ENCODE data around the gene MEIG1.

MEIG1 gene

DNA sequence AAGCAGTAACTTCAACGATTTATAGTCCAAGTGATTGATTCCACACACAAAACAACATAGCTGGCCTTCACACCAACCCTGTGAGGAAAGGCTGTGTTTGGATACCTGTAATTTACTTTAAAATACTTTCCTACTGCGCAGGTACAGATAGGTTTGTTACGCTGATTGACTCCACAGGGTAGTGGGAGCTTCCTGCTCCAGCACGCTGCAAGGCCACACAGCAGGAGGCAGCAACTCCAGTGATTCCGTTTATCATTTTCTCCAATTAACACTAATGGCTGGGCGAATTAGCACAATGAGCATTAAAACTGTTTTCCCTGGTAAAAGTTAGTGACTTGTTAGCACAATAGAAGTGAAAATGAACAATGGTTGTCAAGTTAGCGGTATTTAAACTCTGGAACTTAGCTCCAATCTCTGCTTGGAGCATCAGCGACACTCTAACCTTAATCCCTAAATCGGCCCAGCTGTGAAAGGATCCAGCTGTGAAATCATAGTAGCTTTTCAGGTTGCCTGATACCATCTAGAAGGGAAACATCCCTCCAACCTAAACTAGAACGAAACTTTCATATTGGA lies 6.3 kb upstream of the MEIG1 start:
- CTCF ChIA-PET, result interaction anchor here (0.5 to 1.2 kb wide), 6 partner anchors 19 to 1132 kb away, joined by 3 to 4 read pairs (median 4); partner anchors contain the start of gene CDNF

DNA sequence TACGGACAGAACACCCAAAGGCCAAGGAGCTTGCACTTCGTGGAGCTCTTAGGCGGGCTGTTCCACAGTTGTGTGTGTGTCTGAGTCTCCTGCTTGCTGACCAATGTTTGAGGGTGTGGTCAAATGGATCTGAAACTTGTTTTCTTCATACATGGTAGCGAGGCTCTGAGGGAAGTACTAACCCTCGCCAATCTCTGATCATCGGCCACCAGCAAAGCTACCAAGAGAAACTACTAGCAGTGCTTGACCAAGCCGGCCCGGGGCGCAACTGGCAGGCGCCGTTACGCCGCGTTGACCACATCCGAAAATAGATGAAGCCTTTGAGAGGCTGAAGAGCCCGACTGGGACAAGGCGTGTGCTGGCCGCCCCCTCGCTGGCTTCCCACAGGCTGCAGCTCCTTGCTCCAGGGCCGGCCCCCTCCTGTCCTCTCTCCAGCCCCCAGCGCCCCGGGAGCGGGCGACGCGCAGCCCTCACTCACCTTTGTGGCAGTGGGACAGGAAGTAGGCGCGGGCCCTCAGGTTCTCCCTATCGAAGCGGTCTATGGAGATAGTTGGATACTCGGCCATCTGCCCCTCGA lies 5.7 kb upstream of the MEIG1 start:
- POLR2A ChIA-PET, result interaction anchor here (0.6 to 2.9 kb wide), 15 partner anchors 8 to 1651 kb away, joined by 3 to 30 read pairs (median 4); partner anchors contain the start of genes CDNF, HSPA14, MSANTD7 and RPP38
- TF ChIP-seq ZNF384 (IDR thresholded peaks at IDR 0.05) (no peak), CTBP1 (IDR thresholded peaks at IDR 0.05; ENCODE audit: borderline replicate concordance) (no peak), ARNT (IDR thresholded peaks at IDR 0.05) (no peak), BHLHE40 (IDR thresholded peaks at IDR 0.05; ENCODE audit: borderline replicate concordance) (no peak), FOXK2 (IDR thresholded peaks at IDR 0.05) (no peak), L3MBTL2 (conservative IDR thresholded peaks at IDR 0.05) (no peak), SUZ12 (IDR thresholded peaks at IDR 0.05) (no peak), SP1 (IDR thresholded peaks at IDR 0.05) (no peak), FOXM1 (IDR thresholded peaks at IDR 0.05; ENCODE audit: borderline replicate concordance) (no peak), LEF1 (IDR thresholded peaks at IDR 0.05; ENCODE audit: borderline replicate concordance) (no peak), FOXA1 (IDR thresholded peaks at IDR 0.05) (no peak), TARDBP (IDR thresholded peaks at IDR 0.05) (no peak)
- TF ChIP-seq, protein P1, sequence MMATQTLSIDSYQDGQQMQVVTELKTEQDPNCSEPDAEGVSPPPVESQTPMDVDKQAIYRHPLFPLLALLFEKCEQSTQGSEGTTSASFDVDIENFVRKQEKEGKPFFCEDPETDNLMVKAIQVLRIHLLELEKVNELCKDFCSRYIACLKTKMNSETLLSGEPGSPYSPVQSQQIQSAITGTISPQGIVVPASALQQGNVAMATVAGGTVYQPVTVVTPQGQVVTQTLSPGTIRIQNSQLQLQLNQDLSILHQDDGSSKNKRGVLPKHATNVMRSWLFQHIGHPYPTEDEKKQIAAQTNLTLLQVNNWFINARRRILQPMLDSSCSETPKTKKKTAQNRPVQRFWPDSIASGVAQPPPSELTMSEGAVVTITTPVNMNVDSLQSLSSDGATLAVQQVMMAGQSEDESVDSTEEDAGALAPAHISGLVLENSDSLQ (IDR thresholded peaks at IDR 0.05), result no peak
- peak; percentile 48 for DNase-seq (ENCODE audit: extremely low spot score)
- CTCF ChIA-PET, result interaction anchor here (0.9 to 1.2 kb wide), 4 partner anchors 18 to 152 kb away, joined by 3 to 4 read pairs (median 3); partner anchors contain the start of gene CDNF

More for the DNA sequence above, 6.3 kb upstream of the MEIG1 start:
- DNase-seq (ENCODE audit: extremely low spot score), result no peak
- TF ChIP-seq ELF4 (IDR thresholded peaks at IDR 0.05) (no peak), HDGF (IDR thresholded peaks at IDR 0.05; ENCODE audit: borderline replicate concordance) (no peak), FOXA1 (IDR thresholded peaks at IDR 0.05) (no peak), FOXM1 (IDR thresholded peaks at IDR 0.05; ENCODE audit: borderline replicate concordance) (no peak), L3MBTL2 (conservative IDR thresholded peaks at IDR 0.05) (no peak), TARDBP (IDR thresholded peaks at IDR 0.05) (no peak)
- POLR2A ChIA-PET, result interaction anchor here (0.8 to 2.9 kb wide), 8 partner anchors 9 to 1651 kb away, joined by 3 to 30 read pairs (median 5); partner anchors contain the start of genes CDNF, HSPA14, MSANTD7 and RPP38

DNA sequence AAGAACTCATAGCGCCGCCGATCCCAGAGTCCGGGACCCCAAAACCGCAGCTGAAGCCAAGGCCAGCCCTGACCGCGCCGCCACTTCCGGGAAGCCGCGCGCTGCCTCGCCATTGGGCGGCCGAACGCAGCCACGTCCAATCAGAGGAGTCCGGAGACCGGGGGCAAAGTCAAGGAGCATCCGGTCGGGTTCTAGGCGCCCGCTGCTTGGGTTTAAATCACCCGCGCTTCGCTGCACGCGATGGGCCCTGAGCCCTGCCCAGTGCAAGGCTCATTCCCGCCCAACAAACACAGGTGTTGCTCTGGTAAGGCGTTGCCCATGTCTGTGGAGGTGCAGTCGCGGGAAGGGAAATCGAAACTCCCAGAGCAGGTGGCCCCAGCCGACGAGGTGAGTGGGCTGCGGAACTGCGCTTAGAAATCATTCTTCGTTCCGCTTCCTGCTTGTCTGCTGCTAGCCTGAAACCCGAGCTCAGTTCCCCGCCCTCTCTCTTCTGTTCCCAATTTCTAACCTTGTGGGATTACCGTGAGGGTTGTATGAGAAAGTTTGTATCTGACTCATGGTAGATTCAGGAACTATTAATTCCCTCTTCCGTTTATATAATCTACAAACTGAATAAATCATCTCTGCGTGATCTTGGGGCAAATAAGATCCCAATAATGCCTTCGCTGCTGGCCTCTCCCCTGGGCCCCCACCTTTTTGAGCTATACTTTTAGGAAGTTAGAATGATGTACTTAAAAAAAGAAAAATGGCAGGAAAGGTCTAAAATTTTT lies 5.0 kb upstream of the MEIG1 start, which contains the start of gene DCLRE1C:
Gene DCLRE1C (minus strand): TSS at position 96 of the 770 bp plus-strand sequence. CDS start 86 bp downstream, at position 10.
- ChIA-PET POLR2A (interaction anchor here (0.6 to 2.9 kb wide), 13 partner anchors 10 to 379 kb away, joined by 3 to 30 read pairs (median 3); partner anchors contain the start of genes CDNF, HSPA14, MSANTD7 and SUV39H2), CTCF (interaction anchor here (1.2 kb wide), 1 partner anchor 18 kb away, joined by 3 read pairs; no protein-coding TSS in a partner anchor)
- TF ChIP-seq HDGF (IDR thresholded peaks at IDR 0.05; ENCODE audit: borderline replicate concordance) (no peak), FOXM1 (IDR thresholded peaks at IDR 0.05; ENCODE audit: borderline replicate concordance) (peak; percentile 88), L3MBTL2 (conservative IDR thresholded peaks at IDR 0.05) (peak; percentile 98), ARNT (IDR thresholded peaks at IDR 0.05) (no peak; the same call in 1 of the 2 replicates), FOXA1 (IDR thresholded peaks at IDR 0.05) (no peak), LEF1 (IDR thresholded peaks at IDR 0.05; ENCODE audit: borderline replicate concordance) (no peak), ZNF384 (IDR thresholded peaks at IDR 0.05) (no peak), FOXK2 (IDR thresholded peaks at IDR 0.05) (no peak), SUZ12 (IDR thresholded peaks at IDR 0.05) (no peak), SP1 (IDR thresholded peaks at IDR 0.05) (no peak), ELF4 (IDR thresholded peaks at IDR 0.05) (peak; percentile 95), NFRKB (IDR thresholded peaks at IDR 0.05) (no peak), CTBP1 (IDR thresholded peaks at IDR 0.05; ENCODE audit: borderline replicate concordance) (no peak), BHLHE40 (IDR thresholded peaks at IDR 0.05; ENCODE audit: borderline replicate concordance) (no peak), TARDBP (IDR thresholded peaks at IDR 0.05) (no peak)
- TF ChIP-seq, protein P1 (IDR thresholded peaks at IDR 0.05), result 0 out of 2 replicates have a peak, but pooled peaks have one; percentile 13
- DNase-seq (ENCODE audit: extremely low spot score), result peak; percentile 88

DNA sequence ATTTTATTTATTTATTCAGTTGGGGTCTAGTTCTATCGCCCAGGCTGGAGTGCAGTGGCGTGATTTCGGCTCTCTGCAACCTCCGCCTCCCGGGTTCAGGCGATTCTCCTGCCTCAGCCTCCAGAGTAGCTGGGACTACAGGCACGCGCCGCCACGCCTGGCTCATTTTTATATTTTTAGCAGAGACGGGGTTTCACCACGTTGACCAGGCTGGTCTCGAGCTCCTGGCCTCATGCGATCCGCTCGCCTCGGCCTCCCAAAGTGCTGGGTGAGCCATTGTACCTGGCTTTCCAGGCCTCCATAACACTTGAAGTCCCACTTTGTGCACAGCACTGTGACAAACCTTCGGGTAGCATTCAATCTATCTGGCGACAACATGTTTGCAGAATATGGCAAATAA lies 4.3 kb upstream of the MEIG1 start:
- DNase-seq (ENCODE audit: extremely low spot score), result no peak
- ChIA-PET POLR2A (interaction anchor here (0.6 to 2.9 kb wide), 10 partner anchors 9 to 380 kb away, joined by 3 to 30 read pairs (median 5); partner anchors contain the start of genes CDNF, HSPA14, MSANTD7 and SUV39H2), CTCF (no interaction called here)
- TF ChIP-seq TARDBP (IDR thresholded peaks at IDR 0.05), result no peak

- CTCF ChIA-PET, result interaction anchor here (0.6 kb wide), 1 partner anchor 1112 kb away, joined by 4 read pairs; no protein-coding TSS in a partner anchor
Observed at GRCh38 chr10:14958872-14959220, 342 bp upstream of the MEIG1 start.

More at GRCh38 chr10:14958872-14959220, 342 bp upstream of the MEIG1 start:
- POLR2A ChIA-PET, result interaction anchor here (0.6 to 2.8 kb wide), 18 partner anchors 9 to 405 kb away, joined by 3 to 35 read pairs (median 6); partner anchors contain the start of genes CDNF, HSPA14, MSANTD7 and RPP38
- no peak for DNase-seq (ENCODE audit: extremely low spot score)
- TF ChIP-seq CTBP1 (IDR thresholded peaks at IDR 0.05; ENCODE audit: borderline replicate concordance) (no peak), ZNF384 (IDR thresholded peaks at IDR 0.05) (no peak), FOXA1 (IDR thresholded peaks at IDR 0.05) (no peak), LEF1 (IDR thresholded peaks at IDR 0.05; ENCODE audit: borderline replicate concordance) (no peak), ARNT (IDR thresholded peaks at IDR 0.05) (no peak), BHLHE40 (IDR thresholded peaks at IDR 0.05; ENCODE audit: borderline replicate concordance) (no peak), TARDBP (IDR thresholded peaks at IDR 0.05) (no peak), FOXM1 (IDR thresholded peaks at IDR 0.05; ENCODE audit: borderline replicate concordance) (no peak), SUZ12 (IDR thresholded peaks at IDR 0.05) (no peak), NFRKB (IDR thresholded peaks at IDR 0.05) (no peak), L3MBTL2 (conservative IDR thresholded peaks at IDR 0.05) (no peak), FOXK2 (IDR thresholded peaks at IDR 0.05) (no peak), HDGF (IDR thresholded peaks at IDR 0.05; ENCODE audit: borderline replicate concordance) (no peak), SP1 (IDR thresholded peaks at IDR 0.05) (no peak), ELF4 (IDR thresholded peaks at IDR 0.05) (no peak)
- TF ChIP-seq, protein P1 (IDR thresholded peaks at IDR 0.05), result no peak

Data from HEK293T (cell line).